ENCODE results near the gene PMEPA1. TPM values are rescaled to one million over a fixed set of nuclear protein-coding genes. Genes with fewer than 3 reads are reported as not detected.
A peak's percentile ranks its signal among the peaks of the same experiment; 100 is the strongest.

PMEPA1 gene
- total RNA-seq, 2 experiments from 2014 or later = 1.4 to 3.7 TPM

- no peak overlapping the region for H3K4me3 ChIP-seq (ENCODE audit: low read depth, low read length, poor library complexity, severe bottlenecking)
- H4K20me1 ChIP-seq (ENCODE audit: insufficient read depth, low read length) = 0 out of 2 replicates have a peak, but pooled peaks cover 6% of the 10 kb centered on the region
- no peak overlapping the region for H3K4me2 ChIP-seq (ENCODE audit: low read length)
- H3K4me1 ChIP-seq (ENCODE audit: insufficient read depth, low read length, poor library complexity, severe bottlenecking) = peaks cover 75% of the 10 kb centered on the region
- ChIA-PET POLR2A (interaction anchor here (0.9 kb wide), 1 partner anchor 9 kb away, joined by 3 read pairs; no protein-coding TSS in a partner anchor), CTCF (ENCODE audit: unreplicated experiment) (no interaction called here)
- no peak for DNase-seq (ENCODE audit: low spot score)
- peaks cover 9% of the 10 kb centered on the region; the same call in 1 of the 2 replicates for H3K79me2 ChIP-seq (ENCODE audit: insufficient read depth, low read depth, low read length)
- H3K36me3 ChIP-seq (ENCODE audit: insufficient read depth, low read length) = no peaks in the 10 kb centered on the region
- H3K9me2 ChIP-seq (ENCODE audit: insufficient read depth, low read length) = no peaks in the 10 kb centered on the region
- H2AFZ ChIP-seq (ENCODE audit: low read length) = no peak overlapping the region
- TF ChIP-seq CTCF (conservative IDR thresholded peaks at IDR 0.05; ENCODE audit: low read length) (no peak), EZH2phosphoT487 (IDR thresholded peaks at IDR 0.05; ENCODE audit: borderline replicate concordance, low read depth, low read length) (no peak)
- H3K9me3 ChIP-seq (ENCODE audit: low read length) = no peaks in the 10 kb centered on the region
- H3K27ac ChIP-seq (ENCODE audit: low read depth, low read length, poor library complexity, severe bottlenecking) = no peak overlapping the region
- intact Hi-C loops (cut with micrococcal nuclease; ENCODE audit: unreplicated experiment) = no loop called here
- no TSS peak for BruUV-seq (replicated peaks)
Measured at GRCh38 chr20:57688864-57689263, 21.0 kb downstream of the PMEPA1 start.

- no peaks in the 10 kb centered on the region for H3K36me3 ChIP-seq (ENCODE audit: insufficient read depth, low read length)
- no peaks in the 10 kb centered on the region for H3K9me2 ChIP-seq (ENCODE audit: insufficient read depth, low read length)
- intact Hi-C loops (cut with micrococcal nuclease; ENCODE audit: unreplicated experiment) = no loop called here
- 0 out of 2 replicates have a peak, but pooled peaks cover 3% of the 10 kb centered on the region for H4K20me1 ChIP-seq (ENCODE audit: insufficient read depth, low read length)
- peaks cover 75% of the 10 kb centered on the region for H3K4me1 ChIP-seq (ENCODE audit: insufficient read depth, low read length, poor library complexity, severe bottlenecking)
- H3K4me3 ChIP-seq (ENCODE audit: low read depth, low read length, poor library complexity, severe bottlenecking) = no peak overlapping the region
- H3K4me2 ChIP-seq (ENCODE audit: low read length) = peak overlapping the region; percentile 94; the same call in 1 of the 2 replicates
- TF ChIP-seq CTCF (conservative IDR thresholded peaks at IDR 0.05; ENCODE audit: low read length) = peak; percentile 33; the same call in 1 of the 2 replicates
- no peak for TF ChIP-seq EZH2phosphoT487 (IDR thresholded peaks at IDR 0.05; ENCODE audit: borderline replicate concordance, low read depth, low read length)
- no peaks in the 10 kb centered on the region for H3K9me3 ChIP-seq (ENCODE audit: low read length)
- BruUV-seq (replicated peaks) = no TSS peak
- H2AFZ ChIP-seq (ENCODE audit: low read length) = no peak overlapping the region
- H3K79me2 ChIP-seq (ENCODE audit: insufficient read depth, low read depth, low read length) = peaks cover 13% of the 10 kb centered on the region; the same call in 1 of the 2 replicates
- CTCF ChIA-PET (ENCODE audit: unreplicated experiment) = no interaction called here
- POLR2A ChIA-PET = no interaction called here
- no peak overlapping the region for H3K27ac ChIP-seq (ENCODE audit: low read depth, low read length, poor library complexity, severe bottlenecking)
- DNase-seq (ENCODE audit: low spot score) = no peak
Measured at GRCh38 chr20:57688295-57688694, 21.5 kb downstream of the PMEPA1 start.

- Histone ChIP-seq H3K4me2 (ENCODE audit: low read length) (peak overlapping the region; percentile 94), H3K27ac (ENCODE audit: low read depth, low read length, poor library complexity, severe bottlenecking) (peak overlapping the region; percentile 0), H3K4me1 (ENCODE audit: insufficient read depth, low read length, poor library complexity, severe bottlenecking) (peaks cover 73% of the 10 kb centered on the region), H3K9me3 (ENCODE audit: low read length) (no peaks in the 10 kb centered on the region), H3K4me3 (ENCODE audit: low read depth, low read length, poor library complexity, severe bottlenecking) (no peak overlapping the region), H3K9me2 (ENCODE audit: insufficient read depth, low read length) (no peaks in the 10 kb centered on the region), H4K20me1 (ENCODE audit: insufficient read depth, low read length) (no peaks in the 10 kb centered on the region), H3K79me2 (ENCODE audit: insufficient read depth, low read depth, low read length) (peaks cover 14% of the 10 kb centered on the region; the same call in 1 of the 2 replicates), H3K36me3 (ENCODE audit: insufficient read depth, low read length) (no peaks in the 10 kb centered on the region), H2AFZ (ENCODE audit: low read length) (no peak overlapping the region)
- TF ChIP-seq EZH2phosphoT487 (IDR thresholded peaks at IDR 0.05; ENCODE audit: borderline replicate concordance, low read depth, low read length) = no peak
- TF ChIP-seq CTCF (conservative IDR thresholded peaks at IDR 0.05; ENCODE audit: low read length) = no peak
- CTCF ChIA-PET (ENCODE audit: unreplicated experiment) = interaction anchor here (0.6 to 0.9 kb wide), 2 partner anchors 64 to 1079 kb away, joined by 3 read pairs; no protein-coding TSS in a partner anchor
- POLR2A ChIA-PET = no interaction called here
- no peak for DNase-seq (ENCODE audit: low spot score)
- no TSS peak for BruUV-seq (replicated peaks)
- intact Hi-C loops (cut with micrococcal nuclease; ENCODE audit: unreplicated experiment) = no loop called here
Measured at GRCh38 chr20:57686931-57687652, 22.7 kb downstream of the PMEPA1 start.

Measured in OCI-LY7 (cell line).